ELF-1 (cell line): ENCODE measurements around the gene CDK5RAP2.
"Not testable (repeated sequence)": the region's sequence is repeated elsewhere in the genome, so short reads cannot be mapped to it uniquely, and the experiment has no call there.

Experiments
- DNase-seq: peaks from one replicate; pipeline ENCODE4 v3.0.0-alpha.2; 2016; ENCODE audit warnings: low read depth, low spot score

Gene CDK5RAP2

GRCh38 chr9:120515481-120515880, 64.5 kb downstream of the CDK5RAP2 start:
- DNase-seq = not testable (repeated sequence)

GRCh38 chr9:120514405-120514804, 65.6 kb downstream of the CDK5RAP2 start:
- no peak for DNase-seq

GRCh38 chr9:120513825-120514396, 66.1 kb downstream of the CDK5RAP2 start:
- no peak for DNase-seq

- no peak for DNase-seq
These were observed 69.2 kb downstream of the CDK5RAP2 start for GRCh38 chr9:120510816-120511215.

- DNase-seq = no peak
These were observed 71.9 kb downstream of the CDK5RAP2 start for GRCh38 chr9:120507936-120508510.

- no peak for DNase-seq
These were observed 74.8 kb downstream of the CDK5RAP2 start for GRCh38 chr9:120505186-120505585.

- DNase-seq = no peak
These were observed 79.2 kb downstream of the CDK5RAP2 start for GRCh38 chr9:120500733-120501132.

GRCh38 chr9:120497865-120498264, 82.1 kb downstream of the CDK5RAP2 start:
- not testable (repeated sequence) for DNase-seq

GRCh38 chr9:120496438-120496837, 83.5 kb downstream of the CDK5RAP2 start:
- not testable (repeated sequence) for DNase-seq

- no peak for DNase-seq
These were observed 88.9 kb downstream of the CDK5RAP2 start for GRCh38 chr9:120490888-120491595.

GRCh38 chr9:120486835-120487234, 93.1 kb downstream of the CDK5RAP2 start:
- no peak for DNase-seq

GRCh38 chr9:120486347-120486746, 93.6 kb downstream of the CDK5RAP2 start:
- no peak for DNase-seq

GRCh38 chr9:120485788-120486187, 94.2 kb downstream of the CDK5RAP2 start:
- no peak for DNase-seq

- peak; percentile 8 for DNase-seq
These were observed 95.8 kb downstream of the CDK5RAP2 start for GRCh38 chr9:120484162-120484561.

GRCh38 chr9:120482424-120483186, 97.4 kb downstream of the CDK5RAP2 start:
- DNase-seq = no peak

- no peak for DNase-seq
These were observed 98.1 kb downstream of the CDK5RAP2 start for GRCh38 chr9:120481846-120482245.

- DNase-seq = no peak
These were observed 98.7 kb downstream of the CDK5RAP2 start for GRCh38 chr9:120481248-120481647.

- DNase-seq = no peak
These were observed 99.3 kb downstream of the CDK5RAP2 start for GRCh38 chr9:120480707-120481106.

- no peak for DNase-seq
These were observed 101.8 kb downstream of the CDK5RAP2 start for GRCh38 chr9:120478208-120478607.

GRCh38 chr9:120477534-120478001, 102.4 kb downstream of the CDK5RAP2 start:
- peak; percentile 75 for DNase-seq

- DNase-seq = no peak
These were observed 104.6 kb downstream of the CDK5RAP2 start for GRCh38 chr9:120475341-120475740.

- DNase-seq = no peak
These were observed 105.2 kb downstream of the CDK5RAP2 start for GRCh38 chr9:120474591-120475243.
